Choroid plexus epithelial cell (primary cell): ENCODE measurements around the gene INTS11.
"Not testable (repeated sequence)": the region's sequence is repeated elsewhere in the genome, so short reads cannot be mapped to it uniquely, and the experiment has no call there.

Experiments
- DNase-seq: peaks from one replicate; pipeline ENCODE4 v3.0.0-alpha.2; 2010; ENCODE audit warnings: low read depth
- H3K4me3 ChIP-seq: 2 replicates; pipeline ENCODE4 v1.5.1; 2011; ENCODE audit warnings: low read depth, mild to moderate bottlenecking, control low read depth, low read length, moderate library complexity
- TF ChIP-seq, protein P1 (sequence below): conservative IDR thresholded peaks from 2 replicates; pipeline ENCODE4 v1.5.1; 2011; ENCODE audit warnings: low read depth, mild to moderate bottlenecking, control low read depth, inconsistent platforms, low read length, moderate library complexity

The INTS11 gene

GRCh38 chr1:1319646-1319941 lies 4.9 kb downstream of the INTS11 start:
- TF ChIP-seq, protein P1, sequence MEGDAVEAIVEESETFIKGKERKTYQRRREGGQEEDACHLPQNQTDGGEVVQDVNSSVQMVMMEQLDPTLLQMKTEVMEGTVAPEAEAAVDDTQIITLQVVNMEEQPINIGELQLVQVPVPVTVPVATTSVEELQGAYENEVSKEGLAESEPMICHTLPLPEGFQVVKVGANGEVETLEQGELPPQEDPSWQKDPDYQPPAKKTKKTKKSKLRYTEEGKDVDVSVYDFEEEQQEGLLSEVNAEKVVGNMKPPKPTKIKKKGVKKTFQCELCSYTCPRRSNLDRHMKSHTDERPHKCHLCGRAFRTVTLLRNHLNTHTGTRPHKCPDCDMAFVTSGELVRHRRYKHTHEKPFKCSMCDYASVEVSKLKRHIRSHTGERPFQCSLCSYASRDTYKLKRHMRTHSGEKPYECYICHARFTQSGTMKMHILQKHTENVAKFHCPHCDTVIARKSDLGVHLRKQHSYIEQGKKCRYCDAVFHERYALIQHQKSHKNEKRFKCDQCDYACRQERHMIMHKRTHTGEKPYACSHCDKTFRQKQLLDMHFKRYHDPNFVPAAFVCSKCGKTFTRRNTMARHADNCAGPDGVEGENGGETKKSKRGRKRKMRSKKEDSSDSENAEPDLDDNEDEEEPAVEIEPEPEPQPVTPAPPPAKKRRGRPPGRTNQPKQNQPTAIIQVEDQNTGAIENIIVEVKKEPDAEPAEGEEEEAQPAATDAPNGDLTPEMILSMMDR: no peak
- DNase-seq: no peak
- no peak overlapping the region for H3K4me3 ChIP-seq

DNA sequence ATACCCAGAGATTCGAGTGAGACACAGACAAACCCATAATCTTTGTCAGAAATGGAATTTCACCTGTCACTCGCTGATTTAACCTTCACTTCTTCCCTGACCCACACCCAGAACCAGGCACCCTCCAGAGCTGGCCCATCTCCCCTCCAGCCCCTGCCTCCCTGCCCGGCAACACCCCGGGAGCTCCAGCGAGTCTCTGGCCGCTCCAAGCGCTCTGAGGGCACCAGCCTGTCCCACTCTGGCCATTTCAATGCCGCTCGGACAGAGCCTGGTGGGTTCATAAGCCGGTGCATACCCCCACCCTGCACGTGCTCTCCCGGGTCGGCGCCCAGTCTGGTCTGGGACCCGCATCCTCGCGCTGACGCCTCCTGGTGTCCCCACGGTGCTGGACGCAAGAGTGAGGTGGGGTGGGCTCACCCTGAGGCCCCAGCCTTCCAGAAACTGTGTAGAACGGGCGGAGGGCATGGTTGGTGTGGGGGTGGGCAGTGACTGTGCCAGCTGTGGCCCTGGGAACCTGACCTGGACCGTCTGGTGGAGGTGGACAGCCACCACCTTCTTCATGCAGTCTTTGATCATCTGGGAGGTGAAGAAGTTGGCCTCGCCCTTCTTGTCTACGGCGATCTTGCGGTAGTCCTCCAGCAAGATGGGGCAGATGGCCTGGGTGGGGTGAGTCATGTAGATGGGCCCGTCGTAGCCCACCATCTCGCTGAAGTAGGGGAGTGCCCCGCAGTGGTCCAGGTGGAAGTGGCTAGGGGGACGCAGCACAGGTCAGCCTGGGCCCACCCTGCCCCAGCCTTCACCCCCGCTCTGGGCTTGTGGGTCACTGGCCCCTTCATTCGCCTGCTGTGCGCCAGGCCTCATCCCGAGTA lies 5.4 kb downstream of the INTS11 start:
- H3K4me3 ChIP-seq: no peak overlapping the region
- TF ChIP-seq, protein P1: no peak
- no peak for DNase-seq

- H3K4me3 ChIP-seq: no peak overlapping the region
- TF ChIP-seq, protein P1: no peak
- DNase-seq: peak; percentile 97
Observed at GRCh38 chr1:1318131-1318652, 6.3 kb downstream of the INTS11 start.

DNA sequence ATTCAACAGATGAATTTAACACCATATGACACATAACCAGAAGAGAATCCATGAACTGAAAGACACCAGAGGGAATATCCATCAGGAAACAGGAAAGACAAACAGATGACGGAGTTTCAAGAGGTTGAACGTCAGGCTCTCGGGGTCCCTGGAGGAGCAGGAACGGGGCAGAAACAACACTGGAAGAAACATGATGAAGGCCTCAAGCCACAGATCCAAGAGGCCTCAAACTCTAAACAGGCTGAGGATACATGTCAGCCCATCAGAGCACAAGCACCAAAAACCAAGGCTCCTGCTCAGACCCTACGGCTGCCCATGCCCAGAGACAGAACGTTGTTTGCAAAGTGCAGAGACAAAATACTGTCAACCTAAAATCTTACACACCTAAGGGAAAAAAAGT lies 7.0 kb downstream of the INTS11 start:
- TF ChIP-seq, protein P1: no peak
- no peak overlapping the region for H3K4me3 ChIP-seq
- no peak for DNase-seq

DNA sequence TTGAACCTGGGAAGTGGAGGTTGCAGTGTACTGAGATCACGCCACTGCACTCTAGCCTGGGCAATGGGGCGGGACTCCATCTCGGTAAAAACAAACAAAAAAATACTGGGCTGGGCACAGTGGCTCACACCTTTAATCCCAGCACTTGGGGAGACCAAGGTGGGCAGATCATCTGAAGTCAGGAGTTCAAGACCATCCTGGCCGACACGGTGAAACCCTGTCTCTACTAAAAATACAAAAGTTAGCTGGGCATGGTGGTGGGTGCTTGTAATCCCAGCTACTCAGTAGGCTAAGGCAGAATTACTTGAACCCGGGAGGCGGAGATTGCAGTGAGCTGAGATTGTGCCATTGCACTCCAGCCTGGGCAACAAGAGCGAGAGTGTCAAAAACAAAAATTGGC lies 8.3 kb downstream of the INTS11 start:
- H3K4me3 ChIP-seq, DNase-seq: not testable (repeated sequence)

GRCh38 chr1:1315435-1315954 lies 9.0 kb downstream of the INTS11 start:
- TF ChIP-seq, protein P1: no peak
- no peak overlapping the region for H3K4me3 ChIP-seq
- DNase-seq: no peak

GRCh38 chr1:1314678-1315335 lies 9.7 kb downstream of the INTS11 start:
- H3K4me3 ChIP-seq: no peak overlapping the region
- TF ChIP-seq, protein P1: no peak

More at GRCh38 chr1:1314678-1315335, 9.7 kb downstream of the INTS11 start:
- no peak for DNase-seq
